ENCODE measurements around the gene SREBF1.

SREBF1 gene

DNA sequence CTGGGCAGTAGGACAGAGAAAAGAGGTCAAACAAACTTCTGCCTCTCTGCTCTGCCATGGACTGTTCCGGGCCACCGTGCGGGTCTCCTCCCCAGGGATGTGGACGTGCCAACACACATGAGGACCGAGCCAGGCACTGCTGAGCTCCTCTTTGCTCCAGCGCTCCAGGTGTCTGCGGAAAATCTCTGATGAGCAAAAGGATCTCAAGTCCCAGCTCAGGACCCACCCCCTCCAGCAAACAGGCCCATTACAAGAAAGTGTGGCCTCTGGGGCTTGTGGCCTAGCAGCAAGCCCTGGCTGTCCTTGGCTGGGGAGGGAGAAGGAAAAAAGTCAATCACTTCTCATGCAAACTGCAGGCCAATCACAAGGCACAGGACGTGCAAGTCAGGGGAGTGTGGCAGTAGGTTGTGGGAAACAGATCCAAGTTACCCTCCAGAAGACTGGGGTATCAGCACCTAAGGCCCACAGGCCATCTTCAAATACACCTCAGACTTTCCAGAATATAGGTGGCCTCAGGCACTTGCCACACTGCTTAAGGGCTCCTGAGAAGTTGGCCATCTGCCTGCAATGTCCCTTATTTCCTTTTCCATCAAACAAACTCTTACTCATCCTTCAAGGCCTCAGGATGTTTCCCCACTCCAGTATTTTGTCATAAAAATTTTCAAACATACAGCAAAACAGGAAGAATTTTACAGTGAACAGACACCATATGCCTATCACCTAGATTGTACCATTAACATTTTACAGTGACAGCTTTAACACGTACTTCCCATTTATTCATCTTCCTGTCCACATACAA is 36.0 kb upstream of the SREBF1 start:
- no peaks in the 10 kb centered on the region for H3K27me3 ChIP-seq (replicated peaks; ENCODE audit: control insufficient read depth, insufficient read depth, low read length)
- H3K36me3 ChIP-seq (ENCODE audit: control insufficient read depth, insufficient read depth, low read length, severe bottlenecking) = peaks cover 44% of the 10 kb centered on the region
- no peak overlapping the region for H3K9ac ChIP-seq (ENCODE audit: low read length)
- peaks cover 22% of the 10 kb centered on the region for H3K4me1 ChIP-seq (ENCODE audit: control insufficient read depth, insufficient read depth, low read length)
- H3K9me3 ChIP-seq (ENCODE audit: control insufficient read depth, low read length) = no peaks in the 10 kb centered on the region
- H3K4me3 ChIP-seq (ENCODE audit: low read length) = no peak overlapping the region
- no peak for DNase-seq (ENCODE audit: low read depth)

GRCh38 chr17:17871913-17872312 is 35.1 kb upstream of the SREBF1 start:
- Histone ChIP-seq H3K4me3 (ENCODE audit: low read length) (no peak overlapping the region), H3K4me1 (ENCODE audit: control insufficient read depth, insufficient read depth, low read length) (peaks cover 14% of the 10 kb centered on the region), H3K27me3 (replicated peaks; ENCODE audit: control insufficient read depth, insufficient read depth, low read length) (no peaks in the 10 kb centered on the region), H3K9me3 (ENCODE audit: control insufficient read depth, low read length) (no peaks in the 10 kb centered on the region), H3K9ac (ENCODE audit: low read length) (no peak overlapping the region), H3K36me3 (ENCODE audit: control insufficient read depth, insufficient read depth, low read length, severe bottlenecking) (peaks cover 52% of the 10 kb centered on the region)
- DNase-seq (ENCODE audit: low read depth) = no peak

- H3K27me3 ChIP-seq (replicated peaks; ENCODE audit: control insufficient read depth, insufficient read depth, low read length) = no peaks in the 10 kb centered on the region
- H3K4me1 ChIP-seq (ENCODE audit: control insufficient read depth, insufficient read depth, low read length) = peaks cover 5% of the 10 kb centered on the region
- DNase-seq (ENCODE audit: low read depth) = no peak
- H3K4me3 ChIP-seq (ENCODE audit: low read length) = no peak overlapping the region
- H3K9ac ChIP-seq (ENCODE audit: low read length) = no peak overlapping the region
- H3K9me3 ChIP-seq (ENCODE audit: control insufficient read depth, low read length) = no peaks in the 10 kb centered on the region
- H3K36me3 ChIP-seq (ENCODE audit: control insufficient read depth, insufficient read depth, low read length, severe bottlenecking) = peaks cover 48% of the 10 kb centered on the region
These were observed 33.5 kb upstream of the SREBF1 start for GRCh38 chr17:17870247-17870646.

DNA sequence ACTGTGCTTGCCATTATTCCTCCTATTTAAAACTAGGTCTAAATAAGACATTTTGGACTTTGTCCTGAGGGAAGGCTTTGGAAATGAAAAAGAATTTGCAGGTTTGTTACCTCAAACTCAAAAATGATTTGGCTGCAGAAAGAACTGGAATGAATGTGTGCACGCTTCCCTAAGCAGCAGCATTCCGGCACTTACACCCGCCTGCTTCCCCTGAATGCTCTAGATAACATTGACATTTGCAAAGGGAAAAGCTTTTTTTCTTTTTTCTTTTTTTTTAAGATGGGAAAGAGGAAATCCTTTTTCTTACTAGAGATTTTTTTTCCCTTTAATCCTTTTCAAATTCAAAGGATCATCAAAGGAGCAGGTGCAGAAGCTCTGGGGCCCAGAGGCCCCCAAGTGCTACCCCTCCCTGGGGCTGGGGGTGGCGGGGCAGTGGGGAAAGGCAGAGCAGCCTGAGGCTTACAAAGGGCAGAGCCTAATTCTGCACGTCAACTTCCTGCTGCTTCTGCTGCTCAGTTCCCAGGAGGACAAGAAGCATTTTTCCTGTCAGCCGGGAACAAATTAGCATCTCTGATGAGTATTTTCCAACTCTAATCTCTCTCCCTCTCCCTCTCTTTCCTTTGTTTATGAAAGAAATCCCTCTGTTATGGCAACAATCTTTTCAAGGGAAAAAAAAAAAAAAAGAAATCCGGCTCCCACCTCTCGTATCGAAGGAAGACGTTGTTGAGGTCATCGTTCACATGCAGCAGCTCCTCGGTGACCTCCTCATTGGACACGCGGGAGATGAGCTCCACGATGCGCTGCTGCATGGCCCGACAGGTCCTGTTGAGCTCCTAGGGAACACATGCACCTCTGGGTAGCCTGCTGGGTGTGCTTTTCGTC is 32.1 kb upstream of the SREBF1 start:
- Histone ChIP-seq H3K4me3 (ENCODE audit: low read length) (no peak overlapping the region), H3K9ac (ENCODE audit: low read length) (peak overlapping the region; percentile 32), H3K27me3 (replicated peaks; ENCODE audit: control insufficient read depth, insufficient read depth, low read length) (no peaks in the 10 kb centered on the region), H3K9me3 (ENCODE audit: control insufficient read depth, low read length) (no peaks in the 10 kb centered on the region), H3K4me1 (ENCODE audit: control insufficient read depth, insufficient read depth, low read length) (peaks cover 5% of the 10 kb centered on the region), H3K36me3 (ENCODE audit: control insufficient read depth, insufficient read depth, low read length, severe bottlenecking) (peaks cover 47% of the 10 kb centered on the region)
- no peak for DNase-seq (ENCODE audit: low read depth)

- Histone ChIP-seq H3K36me3 (ENCODE audit: control insufficient read depth, insufficient read depth, low read length, severe bottlenecking) (peaks cover 58% of the 10 kb centered on the region), H3K4me3 (ENCODE audit: low read length) (no peak overlapping the region), H3K9ac (ENCODE audit: low read length) (no peak overlapping the region), H3K4me1 (ENCODE audit: control insufficient read depth, insufficient read depth, low read length) (peaks cover 5% of the 10 kb centered on the region), H3K9me3 (ENCODE audit: control insufficient read depth, low read length) (no peaks in the 10 kb centered on the region), H3K27me3 (replicated peaks; ENCODE audit: control insufficient read depth, insufficient read depth, low read length) (no peaks in the 10 kb centered on the region)
- no peak for DNase-seq (ENCODE audit: low read depth)
These were observed 30.1 kb upstream of the SREBF1 start for GRCh38 chr17:17866897-17867296.

DNA sequence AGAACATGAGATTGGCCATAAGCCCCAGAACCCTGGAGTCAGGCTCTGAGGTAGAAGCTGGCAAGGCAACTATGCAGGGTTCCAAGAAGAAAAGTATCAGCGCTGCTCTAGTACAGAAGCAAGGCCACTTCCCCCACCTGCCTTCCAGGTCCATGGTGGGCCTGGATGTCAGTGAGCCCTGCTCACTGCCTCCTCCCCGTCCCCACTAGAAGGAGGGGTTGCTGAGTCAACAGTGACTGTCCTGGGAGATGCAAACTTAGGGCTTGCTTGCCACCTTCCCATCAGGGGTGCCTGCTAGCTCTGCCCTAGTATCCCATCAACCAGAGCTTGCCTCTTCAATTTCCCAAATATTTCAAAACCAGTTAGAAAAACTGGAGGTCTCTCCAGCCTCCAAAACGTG is 29.6 kb upstream of the SREBF1 start:
- Histone ChIP-seq H3K27me3 (replicated peaks; ENCODE audit: control insufficient read depth, insufficient read depth, low read length) (no peaks in the 10 kb centered on the region), H3K4me3 (ENCODE audit: low read length) (no peak overlapping the region), H3K4me1 (ENCODE audit: control insufficient read depth, insufficient read depth, low read length) (peaks cover 5% of the 10 kb centered on the region), H3K9me3 (ENCODE audit: control insufficient read depth, low read length) (no peaks in the 10 kb centered on the region), H3K36me3 (ENCODE audit: control insufficient read depth, insufficient read depth, low read length, severe bottlenecking) (peaks cover 59% of the 10 kb centered on the region), H3K9ac (ENCODE audit: low read length) (no peak overlapping the region)
- no peak for DNase-seq (ENCODE audit: low read depth)

- H3K4me3 ChIP-seq (ENCODE audit: low read length) = no peak overlapping the region
- peaks cover 66% of the 10 kb centered on the region for H3K36me3 ChIP-seq (ENCODE audit: control insufficient read depth, insufficient read depth, low read length, severe bottlenecking)
- H3K9ac ChIP-seq (ENCODE audit: low read length) = no peak overlapping the region
- DNase-seq (ENCODE audit: low read depth) = no peak
- H3K9me3 ChIP-seq (ENCODE audit: control insufficient read depth, low read length) = no peaks in the 10 kb centered on the region
- H3K27me3 ChIP-seq (replicated peaks; ENCODE audit: control insufficient read depth, insufficient read depth, low read length) = no peaks in the 10 kb centered on the region
- peaks cover 5% of the 10 kb centered on the region for H3K4me1 ChIP-seq (ENCODE audit: control insufficient read depth, insufficient read depth, low read length)
These were observed 28.2 kb upstream of the SREBF1 start for GRCh38 chr17:17865035-17865434.

- H3K9ac ChIP-seq (ENCODE audit: low read length) = no peak overlapping the region
- H3K9me3 ChIP-seq (ENCODE audit: control insufficient read depth, low read length) = no peaks in the 10 kb centered on the region
- no peak for DNase-seq (ENCODE audit: low read depth)
- H3K27me3 ChIP-seq (replicated peaks; ENCODE audit: control insufficient read depth, insufficient read depth, low read length) = no peaks in the 10 kb centered on the region
- H3K4me1 ChIP-seq (ENCODE audit: control insufficient read depth, insufficient read depth, low read length) = peaks cover 18% of the 10 kb centered on the region
- no peak overlapping the region for H3K4me3 ChIP-seq (ENCODE audit: low read length)
- peaks cover 31% of the 10 kb centered on the region for H3K36me3 ChIP-seq (ENCODE audit: control insufficient read depth, insufficient read depth, low read length, severe bottlenecking)
These were observed 24.0 kb upstream of the SREBF1 start for GRCh38 chr17:17860766-17861107.

- peak; percentile 83 for DNase-seq (ENCODE audit: low read depth)
- Histone ChIP-seq H3K36me3 (ENCODE audit: control insufficient read depth, insufficient read depth, low read length, severe bottlenecking) (peaks cover 31% of the 10 kb centered on the region), H3K9ac (ENCODE audit: low read length) (no peak overlapping the region), H3K4me1 (ENCODE audit: control insufficient read depth, insufficient read depth, low read length) (peaks cover 24% of the 10 kb centered on the region), H3K9me3 (ENCODE audit: control insufficient read depth, low read length) (no peaks in the 10 kb centered on the region), H3K4me3 (ENCODE audit: low read length) (no peak overlapping the region), H3K27me3 (replicated peaks; ENCODE audit: control insufficient read depth, insufficient read depth, low read length) (no peaks in the 10 kb centered on the region)
These were observed 23.4 kb upstream of the SREBF1 start for GRCh38 chr17:17859909-17860765.

- no peaks in the 10 kb centered on the region for H3K9me3 ChIP-seq (ENCODE audit: control insufficient read depth, low read length)
- H3K4me3 ChIP-seq (ENCODE audit: low read length) = no peak overlapping the region
- DNase-seq (ENCODE audit: low read depth) = no peak
- no peaks in the 10 kb centered on the region for H3K27me3 ChIP-seq (replicated peaks; ENCODE audit: control insufficient read depth, insufficient read depth, low read length)
- peaks cover 20% of the 10 kb centered on the region for H3K36me3 ChIP-seq (ENCODE audit: control insufficient read depth, insufficient read depth, low read length, severe bottlenecking)
- peaks cover 46% of the 10 kb centered on the region for H3K4me1 ChIP-seq (ENCODE audit: control insufficient read depth, insufficient read depth, low read length)
- peak overlapping the region; percentile 12 for H3K9ac ChIP-seq (ENCODE audit: low read length)
These were observed 20.7 kb upstream of the SREBF1 start for GRCh38 chr17:17857496-17857895.

GRCh38 chr17:17856386-17856785 is 19.6 kb upstream of the SREBF1 start:
- Histone ChIP-seq H3K27me3 (replicated peaks; ENCODE audit: control insufficient read depth, insufficient read depth, low read length) (no peaks in the 10 kb centered on the region), H3K9ac (ENCODE audit: low read length) (peak overlapping the region; percentile 70), H3K36me3 (ENCODE audit: control insufficient read depth, insufficient read depth, low read length, severe bottlenecking) (peaks cover 14% of the 10 kb centered on the region), H3K4me1 (ENCODE audit: control insufficient read depth, insufficient read depth, low read length) (peaks cover 46% of the 10 kb centered on the region), H3K4me3 (ENCODE audit: low read length) (no peak overlapping the region), H3K9me3 (ENCODE audit: control insufficient read depth, low read length) (no peaks in the 10 kb centered on the region)
- no peak for DNase-seq (ENCODE audit: low read depth)

Measured in adipocyte (in vitro differentiated cells).